ENCODE measurements around the gene RBM23. TPM values are rescaled to one million over a fixed set of nuclear protein-coding genes. Genes with fewer than 3 reads are reported as not detected.

The RBM23 gene
- 100 to 1,000 TPM in 2 of 4 donors, 10 to 100 TPM in 2; 41.7 to 694 (median 368) TPM for total RNA-seq

- TF ChIP-seq CTCF (IDR thresholded peaks at IDR 0.05; ENCODE audit: low read depth) = no peak
Observed at GRCh38 chr14:22918804-22919600, at the start of gene RBM23. Gene RBM23 (minus strand): TSS chr14:22919149.

- TF ChIP-seq CTCF (IDR thresholded peaks at IDR 0.05; ENCODE audit: low read depth) = no peak
Observed at GRCh38 chr14:22966783-22967269, 47.9 kb upstream of the RBM23 start.

- no peak for TF ChIP-seq CTCF (IDR thresholded peaks at IDR 0.05; ENCODE audit: low read depth)
Observed at GRCh38 chr14:22962061-22962676, 43.2 kb upstream of the RBM23 start.

GRCh38 chr14:22955702-22956569 is 37.0 kb upstream of the RBM23 start:
- no peak for TF ChIP-seq CTCF (IDR thresholded peaks at IDR 0.05; ENCODE audit: low read depth)

- no peak for TF ChIP-seq CTCF (IDR thresholded peaks at IDR 0.05; ENCODE audit: low read depth)
Observed at GRCh38 chr14:22952418-22952817, 33.5 kb upstream of the RBM23 start.

GRCh38 chr14:22945642-22946041 is 26.7 kb upstream of the RBM23 start:
- no peak for TF ChIP-seq CTCF (IDR thresholded peaks at IDR 0.05; ENCODE audit: low read depth)
